Measurements from ENCODE around the gene CYRIA. TPM values are rescaled to one million over a fixed set of nuclear protein-coding genes. Genes with fewer than 3 reads are reported as not detected.

Gene CYRIA
- total RNA-seq, 1 experiment from 2014 or later: 183 TPM

DNA sequence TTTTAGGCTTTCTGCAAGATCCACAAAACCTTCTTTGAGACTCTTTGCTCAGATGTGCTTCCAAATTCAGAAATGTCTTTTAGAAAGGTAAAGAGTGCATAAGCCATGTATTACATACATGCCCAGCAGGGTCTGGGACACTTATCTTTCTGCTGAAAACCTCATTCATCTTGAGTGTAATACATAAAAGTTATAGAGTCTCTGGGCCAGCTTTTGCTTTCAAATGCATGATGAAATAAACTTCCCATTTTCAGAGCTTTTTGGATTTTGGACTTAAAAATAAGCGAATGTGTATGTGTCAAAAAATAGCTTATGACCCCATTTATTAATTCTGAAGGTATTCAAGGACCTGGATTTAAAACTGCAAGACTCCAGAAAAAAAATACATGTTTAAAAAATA lies 8.0 kb downstream of the CYRIA start:
- POLR2A ChIA-PET (ENCODE audit: low non-redundant PET): no interaction called here
- intact Hi-C loops (cut with micrococcal nuclease; ENCODE audit: unreplicated experiment): no loop called here
- H3K36me3 ChIP-seq (ENCODE audit: insufficient read depth, low read length, poor library complexity, severe bottlenecking): peaks cover 15% of the 10 kb centered on the region
- no peak for DNase-seq (ENCODE audit: low spot score)
- peak overlapping the region; percentile 85 for H3K27ac ChIP-seq (ENCODE audit: low read depth, low read length, poor library complexity, severe bottlenecking)
- H3K4me1 ChIP-seq (ENCODE audit: insufficient read depth, low read length, poor library complexity, severe bottlenecking): peaks cover 96% of the 10 kb centered on the region
- H3K4me3 ChIP-seq (ENCODE audit: low read depth, low read length, poor library complexity, severe bottlenecking): no peak overlapping the region
- CTCF ChIA-PET: no interaction called here
- no peaks in the 10 kb centered on the region for H3K9me3 ChIP-seq (ENCODE audit: low read depth, low read length, poor library complexity, severe bottlenecking)
- no peaks in the 10 kb centered on the region for H3K27me3 ChIP-seq (replicated peaks; ENCODE audit: insufficient read depth, low read depth, low read length, poor library complexity)
- TF ChIP-seq EZH2 (IDR thresholded peaks at IDR 0.05; ENCODE audit: borderline replicate concordance, low read depth, low read length, poor library complexity, severe bottlenecking): no peak
- TF ChIP-seq, protein P1, sequence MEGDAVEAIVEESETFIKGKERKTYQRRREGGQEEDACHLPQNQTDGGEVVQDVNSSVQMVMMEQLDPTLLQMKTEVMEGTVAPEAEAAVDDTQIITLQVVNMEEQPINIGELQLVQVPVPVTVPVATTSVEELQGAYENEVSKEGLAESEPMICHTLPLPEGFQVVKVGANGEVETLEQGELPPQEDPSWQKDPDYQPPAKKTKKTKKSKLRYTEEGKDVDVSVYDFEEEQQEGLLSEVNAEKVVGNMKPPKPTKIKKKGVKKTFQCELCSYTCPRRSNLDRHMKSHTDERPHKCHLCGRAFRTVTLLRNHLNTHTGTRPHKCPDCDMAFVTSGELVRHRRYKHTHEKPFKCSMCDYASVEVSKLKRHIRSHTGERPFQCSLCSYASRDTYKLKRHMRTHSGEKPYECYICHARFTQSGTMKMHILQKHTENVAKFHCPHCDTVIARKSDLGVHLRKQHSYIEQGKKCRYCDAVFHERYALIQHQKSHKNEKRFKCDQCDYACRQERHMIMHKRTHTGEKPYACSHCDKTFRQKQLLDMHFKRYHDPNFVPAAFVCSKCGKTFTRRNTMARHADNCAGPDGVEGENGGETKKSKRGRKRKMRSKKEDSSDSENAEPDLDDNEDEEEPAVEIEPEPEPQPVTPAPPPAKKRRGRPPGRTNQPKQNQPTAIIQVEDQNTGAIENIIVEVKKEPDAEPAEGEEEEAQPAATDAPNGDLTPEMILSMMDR (conservative IDR thresholded peaks at IDR 0.05; ENCODE audit: low read depth, low read length): no peak
- no TSS peak for BruUV-seq (replicated peaks)

DNA sequence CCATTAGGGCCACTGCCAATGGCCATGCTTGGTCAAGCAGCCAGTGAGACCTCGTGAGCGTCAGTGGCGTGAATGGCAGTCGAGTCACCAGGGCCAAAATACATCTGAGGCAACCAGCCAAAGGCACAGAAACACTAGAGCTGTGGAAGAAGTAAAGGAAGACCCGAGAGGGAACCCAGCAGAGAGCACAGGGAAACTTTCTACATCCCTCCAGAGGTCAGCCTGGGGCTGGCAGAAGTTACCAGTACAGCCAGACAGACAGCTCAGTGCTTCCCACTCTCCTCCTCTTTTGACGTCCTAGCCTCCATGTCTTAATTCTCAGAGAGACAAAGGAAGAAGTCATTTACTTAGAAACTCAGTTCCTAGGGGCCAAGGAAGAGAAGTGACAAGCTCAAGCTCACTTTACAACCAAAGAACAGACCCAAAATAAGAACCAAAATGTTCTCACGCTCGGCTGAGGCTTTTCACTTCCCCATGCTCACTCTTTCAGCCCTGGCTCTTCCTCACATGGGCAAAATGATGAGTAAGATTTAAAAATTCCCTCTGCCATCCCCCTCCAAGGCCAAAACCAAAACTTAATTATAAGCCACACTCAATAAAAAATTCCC lies 8.7 kb downstream of the CYRIA start:
- no peak for DNase-seq (ENCODE audit: low spot score)
- Histone ChIP-seq H3K9me3 (ENCODE audit: low read depth, low read length, poor library complexity, severe bottlenecking) (no peaks in the 10 kb centered on the region), H3K27ac (ENCODE audit: low read depth, low read length, poor library complexity, severe bottlenecking) (peak overlapping the region; percentile 85), H3K27me3 (replicated peaks; ENCODE audit: insufficient read depth, low read depth, low read length, poor library complexity) (no peaks in the 10 kb centered on the region), H3K4me3 (ENCODE audit: low read depth, low read length, poor library complexity, severe bottlenecking) (no peak overlapping the region), H3K36me3 (ENCODE audit: insufficient read depth, low read length, poor library complexity, severe bottlenecking) (peaks cover 15% of the 10 kb centered on the region), H3K4me1 (ENCODE audit: insufficient read depth, low read length, poor library complexity, severe bottlenecking) (peaks cover 96% of the 10 kb centered on the region)
- BruUV-seq (replicated peaks): no TSS peak
- TF ChIP-seq, protein P1 (conservative IDR thresholded peaks at IDR 0.05; ENCODE audit: low read depth, low read length): no peak
- TF ChIP-seq EZH2 (IDR thresholded peaks at IDR 0.05; ENCODE audit: borderline replicate concordance, low read depth, low read length, poor library complexity, severe bottlenecking): no peak
- ChIA-PET POLR2A (ENCODE audit: low non-redundant PET) (interaction anchor here (0.6 kb wide), 1 partner anchor 9 kb away, joined by 3 read pairs; no protein-coding TSS in a partner anchor), CTCF (no interaction called here)
- intact Hi-C loops (cut with micrococcal nuclease; ENCODE audit: unreplicated experiment): no loop called here

DNA sequence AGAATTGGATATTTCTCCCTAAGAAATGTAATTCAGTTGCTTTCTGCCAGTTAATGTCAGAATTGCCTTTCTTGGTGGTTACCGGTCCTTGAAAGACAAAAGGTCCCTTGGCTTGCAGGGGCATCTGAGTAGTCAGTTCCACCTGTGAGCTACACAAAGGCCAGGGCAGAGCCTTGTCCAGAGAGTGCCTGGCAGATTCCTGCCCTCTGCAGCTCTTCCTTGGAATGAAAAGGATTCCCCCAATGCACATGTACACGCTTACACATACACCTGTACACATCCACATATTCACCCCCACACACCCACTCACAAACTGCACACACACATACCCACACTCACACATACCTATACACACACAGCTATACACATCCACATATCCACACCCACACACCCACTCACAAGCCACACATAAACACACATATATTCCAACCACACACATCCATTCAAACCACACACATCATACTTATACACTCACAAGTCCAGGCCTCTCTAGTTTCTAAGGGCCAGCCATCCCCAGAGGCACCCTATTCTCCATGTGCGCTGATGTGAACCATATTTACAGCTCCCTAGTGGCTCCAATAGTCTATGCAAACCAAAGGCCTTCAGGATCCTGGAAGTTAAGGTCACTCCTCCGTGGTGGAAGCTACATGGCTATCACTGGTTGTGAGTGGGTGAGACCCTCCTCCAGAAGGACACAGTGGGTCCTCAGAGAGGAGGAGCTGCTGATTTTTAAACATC lies 9.6 kb downstream of the CYRIA start:
- no TSS peak for BruUV-seq (replicated peaks)
- peak; percentile 68 for DNase-seq (ENCODE audit: low spot score)
- Histone ChIP-seq H3K9me3 (ENCODE audit: low read depth, low read length, poor library complexity, severe bottlenecking) (no peaks in the 10 kb centered on the region), H3K4me3 (ENCODE audit: low read depth, low read length, poor library complexity, severe bottlenecking) (no peak overlapping the region), H3K4me1 (ENCODE audit: insufficient read depth, low read length, poor library complexity, severe bottlenecking) (peaks cover 96% of the 10 kb centered on the region), H3K27me3 (replicated peaks; ENCODE audit: insufficient read depth, low read depth, low read length, poor library complexity) (no peaks in the 10 kb centered on the region), H3K27ac (ENCODE audit: low read depth, low read length, poor library complexity, severe bottlenecking) (peak overlapping the region; percentile 85), H3K36me3 (ENCODE audit: insufficient read depth, low read length, poor library complexity, severe bottlenecking) (peaks cover 20% of the 10 kb centered on the region)
- TF ChIP-seq, protein P1 (conservative IDR thresholded peaks at IDR 0.05; ENCODE audit: low read depth, low read length): no peak
- no peak for TF ChIP-seq EZH2 (IDR thresholded peaks at IDR 0.05; ENCODE audit: borderline replicate concordance, low read depth, low read length, poor library complexity, severe bottlenecking)
- intact Hi-C loops (cut with micrococcal nuclease; ENCODE audit: unreplicated experiment): no loop called here
- ChIA-PET POLR2A (ENCODE audit: low non-redundant PET) (no interaction called here), CTCF (no interaction called here)
